KBM-7 (cell line): ENCODE measurements around the gene NEURL1B.

Experiments
- DNase-seq: peaks from one replicate; pipeline ENCODE4 v3.0.0-alpha.2; 2015
- in situ Hi-C: fragments of 300-500 bp; cut with MboI; formaldehyde crosslinking; loops from 2 replicates; pipeline ENCODE4 v1.14.3; 2020; ENCODE audit warnings: low sequenced_read_pairs, low pct_unique_long_range_greater_than_20kb, mixed read lengths

NEURL1B gene

DNA sequence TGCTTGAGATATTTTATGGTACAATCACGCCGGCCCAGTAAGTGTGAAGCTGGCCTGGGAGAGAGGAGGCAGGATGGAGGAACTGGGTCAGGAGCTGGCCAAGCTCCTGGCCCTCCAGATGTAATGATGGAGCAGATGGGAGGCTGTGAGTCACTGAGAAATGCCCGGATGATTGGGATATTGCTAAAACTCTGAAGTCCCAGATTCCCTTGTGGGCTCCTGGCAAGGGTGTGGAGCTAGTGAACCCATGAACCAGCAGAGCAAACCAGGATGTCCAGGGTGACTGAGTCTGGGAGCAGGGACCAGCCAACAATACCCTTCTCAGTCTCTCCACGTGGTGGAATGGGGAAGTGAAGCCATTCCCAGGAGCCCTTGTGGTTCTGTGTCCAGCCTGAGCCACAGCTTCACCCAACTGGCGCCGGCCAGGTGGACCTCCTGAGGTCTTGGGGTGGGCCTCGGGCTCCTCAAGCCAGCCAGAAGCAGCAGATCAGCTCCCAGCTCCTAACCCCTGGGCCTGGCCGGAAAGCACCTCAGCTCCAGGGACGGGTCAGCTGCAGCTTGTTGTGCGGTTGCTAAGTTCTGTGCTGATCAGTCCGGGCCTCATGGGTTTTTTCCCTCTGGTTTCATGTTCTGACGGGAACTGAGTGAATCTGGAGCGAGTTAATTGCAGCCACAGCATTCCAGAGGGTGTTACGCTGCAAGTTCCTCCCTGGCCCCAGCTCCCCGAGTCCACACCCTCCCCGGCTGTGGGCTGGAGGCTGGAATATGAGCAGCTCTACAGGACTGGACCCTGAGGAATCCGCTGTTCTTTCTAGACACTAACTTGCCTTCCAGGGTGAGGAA is 92.3 kb downstream of the NEURL1B start:
- in situ Hi-C loops: no loop called here
- DNase-seq: no peak

DNA sequence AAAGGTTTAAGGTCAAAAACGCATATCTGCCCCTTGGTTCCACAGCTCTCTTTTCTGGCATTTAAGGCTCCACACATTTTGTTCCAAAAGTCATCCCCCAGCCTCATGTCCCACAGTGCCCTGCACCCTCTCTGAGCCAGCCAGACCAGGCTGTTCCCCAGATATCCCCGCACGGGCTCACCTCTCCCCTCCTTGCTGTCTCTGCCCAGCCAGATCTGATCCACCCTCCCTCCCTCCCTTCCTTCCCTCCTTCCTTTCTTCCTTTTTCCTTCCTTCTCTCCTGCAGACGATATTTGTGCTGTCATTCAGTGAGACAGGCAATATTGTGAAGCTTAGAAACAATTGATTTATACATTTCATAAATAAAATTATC is 92.9 kb downstream of the NEURL1B start:
- no peak for DNase-seq
- in situ Hi-C loops: no loop called here

DNA sequence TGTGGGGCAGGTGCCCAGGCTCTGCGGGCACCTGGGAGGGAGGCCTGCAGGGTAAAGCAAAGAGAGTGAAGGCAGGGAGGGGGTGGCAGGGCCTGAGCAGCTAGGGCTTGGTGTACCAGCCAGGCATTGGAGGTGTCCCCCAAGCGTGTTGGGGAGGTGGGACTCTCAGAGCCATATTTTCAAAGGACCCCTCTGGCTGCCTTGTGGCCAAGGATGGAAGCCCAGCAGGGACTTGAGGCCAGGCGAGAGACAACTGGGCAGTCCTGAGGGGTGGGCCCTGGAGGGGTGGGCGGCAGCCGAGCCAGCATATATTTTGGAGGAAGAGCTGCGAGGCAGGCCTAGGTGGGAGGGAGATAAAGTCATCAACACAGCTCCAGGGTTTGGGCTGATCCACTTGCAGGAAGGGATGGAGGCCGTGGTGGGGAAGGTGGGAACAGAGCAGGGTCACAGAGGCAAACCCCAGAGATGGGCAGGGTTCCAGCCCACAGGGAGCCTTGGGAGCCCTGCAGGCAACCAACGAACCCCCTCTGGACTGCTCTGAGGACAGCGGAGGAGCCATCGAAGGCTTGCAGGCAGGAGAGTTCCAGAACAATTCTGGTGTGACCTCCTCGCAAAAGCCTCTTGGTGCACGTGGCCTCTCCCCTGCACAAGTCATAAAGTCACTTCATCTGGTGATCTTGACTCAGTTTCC is 94.2 kb downstream of the NEURL1B start:
- in situ Hi-C loops: no loop called here
- DNase-seq: no peak

DNA sequence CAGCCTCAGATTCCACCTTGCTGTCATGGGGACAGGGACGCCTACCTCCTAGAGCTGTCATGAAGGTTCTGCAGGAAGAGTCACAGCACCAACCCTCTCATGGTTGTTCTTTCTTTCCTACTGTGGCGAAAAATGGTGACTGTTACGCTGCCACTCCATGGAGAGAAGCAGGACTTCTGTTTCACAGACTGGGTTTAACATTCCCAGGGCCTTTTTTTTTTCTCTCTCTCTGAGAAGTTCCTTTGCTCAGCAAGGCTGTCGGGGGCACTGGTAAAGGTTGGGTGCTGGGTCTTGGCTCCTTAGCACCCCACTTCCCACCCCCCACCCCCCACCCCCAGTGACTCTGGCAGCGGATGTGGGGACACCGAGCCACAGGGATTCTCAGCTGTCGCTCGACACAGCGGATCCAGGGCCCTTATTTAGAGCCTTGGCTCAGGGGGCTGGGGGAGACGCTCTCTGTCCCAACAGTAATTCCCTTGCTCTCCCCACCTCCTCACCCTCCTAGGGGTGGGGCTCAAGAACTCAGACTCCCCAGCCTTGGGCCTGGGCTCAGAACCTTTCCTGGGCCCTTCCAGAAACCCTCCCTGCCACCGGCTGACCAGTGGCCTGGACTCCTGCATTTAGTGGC is 95.6 kb downstream of the NEURL1B start:
- in situ Hi-C loops: no loop called here
- no peak for DNase-seq

DNA sequence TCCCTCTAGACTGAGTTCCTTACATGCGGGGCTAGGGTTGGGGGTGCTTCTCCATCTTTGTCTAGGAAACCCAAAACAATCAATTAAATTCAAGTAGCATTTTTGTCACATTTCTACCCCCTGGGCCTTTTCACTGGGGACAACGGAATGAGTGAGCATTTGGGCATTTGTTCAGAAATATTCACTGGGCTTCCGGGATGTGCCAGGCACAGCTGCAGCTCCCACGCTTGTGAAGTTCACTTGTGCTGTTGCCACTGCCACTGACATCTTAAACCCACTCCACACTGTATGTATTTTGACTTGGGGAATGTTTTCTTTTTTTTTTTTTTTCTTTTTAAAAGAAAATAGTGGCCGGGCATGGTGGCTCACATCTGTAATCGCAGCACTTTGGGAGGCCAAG is 98.3 kb downstream of the NEURL1B start:
- no peak for DNase-seq
- in situ Hi-C loops: no loop called here

DNA sequence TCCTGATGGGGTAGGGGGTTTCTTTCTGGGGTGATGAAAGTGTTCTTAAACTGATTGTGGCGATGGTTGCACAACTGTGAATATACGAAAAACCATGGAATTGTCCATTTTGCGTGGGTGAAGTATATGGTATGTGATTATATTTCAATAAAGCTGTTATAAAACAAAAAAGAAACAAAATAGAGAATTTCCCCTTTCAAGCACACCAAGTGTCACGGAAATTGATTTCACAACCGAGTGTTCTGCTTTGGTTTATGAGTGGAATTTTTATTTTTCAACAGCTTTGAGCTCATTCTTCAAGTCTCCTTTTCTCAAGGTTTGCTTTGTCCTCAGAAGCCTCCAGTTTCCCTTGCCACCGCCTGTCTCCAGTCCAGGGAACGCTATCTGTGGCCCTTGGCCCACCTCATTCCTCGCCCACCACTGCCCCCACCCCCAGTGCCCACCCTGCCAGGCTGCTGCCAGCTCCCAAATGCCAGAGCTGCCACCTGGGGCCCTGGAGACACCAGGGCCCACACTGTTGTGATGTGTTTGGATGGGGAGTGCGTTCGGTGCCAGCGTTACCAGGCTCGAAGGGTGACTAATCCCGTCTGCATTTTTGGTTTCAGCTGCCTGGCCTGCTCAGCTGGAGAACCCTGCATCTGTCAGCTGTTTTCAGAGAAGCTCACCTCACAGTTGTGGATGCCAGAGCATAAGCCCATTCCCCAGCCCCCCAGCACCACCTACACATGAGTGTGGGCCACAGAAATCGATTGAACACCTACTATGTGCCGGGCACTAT is 99.6 kb downstream of the NEURL1B start:
- no peak for DNase-seq
- in situ Hi-C loops: no loop called here
